ENCODE data around the gene TUBB1.

Gene TUBB1

DNA sequence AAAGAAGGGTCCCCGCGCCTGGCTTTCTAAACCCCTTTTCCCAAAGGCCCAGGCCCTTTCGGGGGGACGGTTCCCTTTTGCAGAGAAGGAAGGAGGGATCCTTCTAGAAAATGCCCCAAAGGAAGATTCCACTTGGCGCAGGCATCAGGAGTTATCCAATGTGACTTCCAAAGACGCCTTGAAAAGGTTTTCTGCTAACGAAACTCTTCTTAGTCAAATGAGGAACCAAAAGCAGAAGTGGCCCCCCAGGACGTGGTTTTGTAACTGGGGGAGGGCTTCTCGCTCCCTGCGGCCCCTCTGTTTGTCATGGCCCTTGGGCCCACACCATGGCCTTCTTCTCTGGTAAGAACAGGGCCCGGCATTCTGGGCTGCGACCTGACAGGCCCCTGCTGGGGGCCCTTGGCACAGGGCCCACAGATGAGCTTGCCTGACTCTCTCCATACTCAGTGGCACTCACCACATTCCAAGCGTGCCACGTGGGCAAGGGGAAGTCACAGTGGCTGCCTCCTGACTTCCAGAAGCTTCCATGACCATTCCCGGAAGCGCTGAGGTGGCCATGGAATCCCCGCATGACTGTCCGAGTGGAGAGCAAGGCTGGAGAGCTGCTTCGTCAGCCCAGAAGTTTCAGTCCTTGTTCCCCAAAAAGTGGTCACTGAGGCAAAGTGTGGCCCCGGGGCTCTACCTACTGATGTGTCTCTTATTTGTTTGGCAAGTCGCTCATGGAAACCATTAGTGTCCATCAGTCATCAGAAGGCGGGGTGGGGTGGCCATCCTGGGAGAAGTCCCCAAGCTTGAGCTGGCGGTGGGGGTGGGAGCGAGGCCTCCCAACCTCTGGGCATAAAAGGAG, 11.3 kb upstream of the TUBB1 start:
- TF ChIP-seq, protein P1, sequence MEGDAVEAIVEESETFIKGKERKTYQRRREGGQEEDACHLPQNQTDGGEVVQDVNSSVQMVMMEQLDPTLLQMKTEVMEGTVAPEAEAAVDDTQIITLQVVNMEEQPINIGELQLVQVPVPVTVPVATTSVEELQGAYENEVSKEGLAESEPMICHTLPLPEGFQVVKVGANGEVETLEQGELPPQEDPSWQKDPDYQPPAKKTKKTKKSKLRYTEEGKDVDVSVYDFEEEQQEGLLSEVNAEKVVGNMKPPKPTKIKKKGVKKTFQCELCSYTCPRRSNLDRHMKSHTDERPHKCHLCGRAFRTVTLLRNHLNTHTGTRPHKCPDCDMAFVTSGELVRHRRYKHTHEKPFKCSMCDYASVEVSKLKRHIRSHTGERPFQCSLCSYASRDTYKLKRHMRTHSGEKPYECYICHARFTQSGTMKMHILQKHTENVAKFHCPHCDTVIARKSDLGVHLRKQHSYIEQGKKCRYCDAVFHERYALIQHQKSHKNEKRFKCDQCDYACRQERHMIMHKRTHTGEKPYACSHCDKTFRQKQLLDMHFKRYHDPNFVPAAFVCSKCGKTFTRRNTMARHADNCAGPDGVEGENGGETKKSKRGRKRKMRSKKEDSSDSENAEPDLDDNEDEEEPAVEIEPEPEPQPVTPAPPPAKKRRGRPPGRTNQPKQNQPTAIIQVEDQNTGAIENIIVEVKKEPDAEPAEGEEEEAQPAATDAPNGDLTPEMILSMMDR (IDR thresholded peaks at IDR 0.05; ENCODE audit: insufficient read depth, low read length, poor library complexity, severe bottlenecking), result no peak
- TF ChIP-seq EZH2phosphoT487 (conservative IDR thresholded peaks at IDR 0.05; ENCODE audit: low read length), result no peak
- no peaks in the 10 kb centered on the region for H3K9me3 ChIP-seq (ENCODE audit: insufficient read depth, low read length)
- no peak overlapping the region for H2AFZ ChIP-seq (ENCODE audit: low read depth, low read length, severe bottlenecking)
- H3K4me2 ChIP-seq (ENCODE audit: low read depth, low read length, poor library complexity, severe bottlenecking), result peak overlapping the region; percentile 86
- H3K36me3 ChIP-seq (ENCODE audit: low read length), result no peaks in the 10 kb centered on the region
- peaks cover 32% of the 10 kb centered on the region for H3K79me2 ChIP-seq (ENCODE audit: insufficient read depth, low read length)
- H3K9ac ChIP-seq (ENCODE audit: low read length), result peak overlapping the region; percentile 91
- H3K4me3 ChIP-seq (ENCODE audit: insufficient read depth, low read length, poor library complexity, severe bottlenecking), result peak overlapping the region; percentile 74
- H3F3A ChIP-seq (ENCODE audit: insufficient read depth), result peaks cover 12% of the 10 kb centered on the region
- no peaks in the 10 kb centered on the region for H3K27me3 ChIP-seq (ENCODE audit: low read length)
- peak overlapping the region; percentile 86 for H3K27ac ChIP-seq (ENCODE audit: low read depth, low read length)
- H3K9me2 ChIP-seq (replicated peaks; ENCODE audit: insufficient read depth, low read length), result no peaks in the 10 kb centered on the region
- 0 out of 2 replicates have a peak, but pooled peaks cover 3% of the 10 kb centered on the region for H4K20me1 ChIP-seq (ENCODE audit: low read depth, low read length)

DNA sequence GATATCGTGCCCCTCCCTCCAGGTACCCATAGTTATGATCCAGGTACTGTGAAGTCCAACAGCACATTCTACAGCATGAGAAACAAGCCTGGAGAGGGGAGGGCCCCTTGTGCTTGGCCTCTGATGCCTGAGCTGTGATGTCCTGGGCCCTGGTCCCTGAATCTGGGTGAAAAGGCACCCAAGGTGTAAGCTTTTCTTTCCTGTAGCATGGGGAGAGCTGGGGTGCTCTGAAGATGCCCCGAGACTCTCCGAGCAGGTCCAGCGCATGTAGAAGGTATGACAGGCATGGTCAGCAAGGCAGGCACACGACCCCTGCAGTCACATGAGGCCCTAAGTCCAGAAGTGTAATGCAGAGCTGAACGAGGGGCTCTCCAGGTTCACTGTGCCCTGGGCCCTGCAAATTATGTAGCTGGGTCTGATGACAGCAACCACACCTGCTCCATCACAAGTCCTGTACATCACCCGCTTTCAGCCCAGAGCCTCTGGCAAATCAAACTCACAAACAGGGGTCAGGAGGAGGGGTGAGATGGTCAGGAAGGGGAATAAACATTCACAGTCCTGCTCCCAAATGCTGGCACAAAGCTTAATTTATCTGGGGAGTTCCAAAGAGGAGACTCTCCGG, 10.4 kb upstream of the TUBB1 start:
- Histone ChIP-seq H4K20me1 (ENCODE audit: low read depth, low read length) (0 out of 2 replicates have a peak, but pooled peaks cover 2% of the 10 kb centered on the region), H2AFZ (ENCODE audit: low read depth, low read length, severe bottlenecking) (no peak overlapping the region), H3K79me2 (ENCODE audit: insufficient read depth, low read length) (peaks cover 23% of the 10 kb centered on the region), H3K4me3 (ENCODE audit: insufficient read depth, low read length, poor library complexity, severe bottlenecking) (no peak overlapping the region), H3K36me3 (ENCODE audit: low read length) (no peaks in the 10 kb centered on the region), H3K4me2 (ENCODE audit: low read depth, low read length, poor library complexity, severe bottlenecking) (no peak overlapping the region), H3K9ac (ENCODE audit: low read length) (no peak overlapping the region), H3K9me3 (ENCODE audit: insufficient read depth, low read length) (no peaks in the 10 kb centered on the region), H3F3A (ENCODE audit: insufficient read depth) (peaks cover 12% of the 10 kb centered on the region), H3K27me3 (ENCODE audit: low read length) (no peaks in the 10 kb centered on the region), H3K27ac (ENCODE audit: low read depth, low read length) (no peak overlapping the region), H3K9me2 (replicated peaks; ENCODE audit: insufficient read depth, low read length) (no peaks in the 10 kb centered on the region)
- no peak for TF ChIP-seq EZH2phosphoT487 (conservative IDR thresholded peaks at IDR 0.05; ENCODE audit: low read length)
- TF ChIP-seq, protein P1 (IDR thresholded peaks at IDR 0.05; ENCODE audit: insufficient read depth, low read length, poor library complexity, severe bottlenecking), result no peak

DNA sequence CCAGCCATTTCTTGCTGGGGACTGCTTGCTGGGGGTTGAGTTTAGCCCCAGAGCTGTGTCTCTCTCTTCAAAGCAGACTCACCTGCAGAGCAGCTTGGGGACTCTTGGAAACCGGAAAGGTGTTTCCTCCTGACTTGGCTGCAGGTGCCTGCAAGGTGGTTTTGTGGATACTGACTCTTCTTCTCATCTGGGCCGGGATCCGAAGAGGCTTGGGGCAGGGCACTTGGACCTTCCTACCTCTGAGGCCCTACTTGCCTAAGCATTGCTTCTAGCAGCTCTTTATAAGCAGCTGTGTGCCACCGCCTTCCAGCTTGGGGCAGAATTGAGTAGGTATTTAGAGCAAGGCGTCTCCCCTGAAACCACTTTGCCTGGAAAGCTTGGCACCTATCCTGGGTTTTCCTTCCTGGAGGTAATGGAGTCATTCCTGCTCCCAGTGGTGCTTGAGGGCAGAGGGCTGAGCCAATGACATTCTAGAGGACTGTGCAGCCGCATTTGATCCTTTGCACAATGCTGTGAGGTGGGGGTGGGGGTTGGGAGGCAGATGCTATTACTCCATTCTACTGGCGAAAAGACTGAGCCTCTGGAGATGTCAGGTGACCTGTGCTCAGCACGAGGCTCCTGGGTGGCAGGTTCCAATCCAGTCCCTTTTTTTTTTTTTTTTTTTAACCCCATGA, 8.8 kb upstream of the TUBB1 start:
- H3K27me3 ChIP-seq (ENCODE audit: low read length), result no peaks in the 10 kb centered on the region
- no peaks in the 10 kb centered on the region for H3K9me3 ChIP-seq (ENCODE audit: insufficient read depth, low read length)
- H3K9me2 ChIP-seq (replicated peaks; ENCODE audit: insufficient read depth, low read length), result no peaks in the 10 kb centered on the region
- H3K4me2 ChIP-seq (ENCODE audit: low read depth, low read length, poor library complexity, severe bottlenecking), result no peak overlapping the region
- H3K27ac ChIP-seq (ENCODE audit: low read depth, low read length), result no peak overlapping the region
- H3K9ac ChIP-seq (ENCODE audit: low read length), result no peak overlapping the region
- peaks cover 13% of the 10 kb centered on the region for H3K79me2 ChIP-seq (ENCODE audit: insufficient read depth, low read length)
- no peaks in the 10 kb centered on the region for H3K36me3 ChIP-seq (ENCODE audit: low read length)
- H3F3A ChIP-seq (ENCODE audit: insufficient read depth), result peaks cover 12% of the 10 kb centered on the region
- H3K4me3 ChIP-seq (ENCODE audit: insufficient read depth, low read length, poor library complexity, severe bottlenecking), result no peak overlapping the region
- H2AFZ ChIP-seq (ENCODE audit: low read depth, low read length, severe bottlenecking), result no peak overlapping the region
- no peaks in the 10 kb centered on the region for H4K20me1 ChIP-seq (ENCODE audit: low read depth, low read length)
- TF ChIP-seq EZH2phosphoT487 (conservative IDR thresholded peaks at IDR 0.05; ENCODE audit: low read length), result no peak
- TF ChIP-seq, protein P1 (IDR thresholded peaks at IDR 0.05; ENCODE audit: insufficient read depth, low read length, poor library complexity, severe bottlenecking), result no peak

Data from SU-DHL-6 (cell line).